OCI-LY1 (cell line): ENCODE data around the gene TAX1BP1.

Experiments used
- CTCF ChIP-seq: fragments of 200-600 bp; sonication (generic), shearing (Covaris generic); IDR thresholded peaks from 2 replicates; pipeline ENCODE4 v1.5.1; 2017; ENCODE audit warnings: mild to moderate bottlenecking, antibody characterized with exemption, low read length, moderate library complexity, mixed read lengths
- EZH2 ChIP-seq: fragments of 200-600 bp; sonication (generic), shearing (Covaris generic); IDR thresholded peaks from 2 replicates; pipeline ENCODE4 v1.8.0; 2017; ENCODE audit warnings: borderline replicate concordance, mixed run types, mild to moderate bottlenecking, antibody characterized with exemption, low read length, moderate library complexity, mixed read lengths

GRCh38 chr7:27735831-27736230 is 4.1 kb upstream of the TAX1BP1 start:
- TF ChIP-seq CTCF (no peak), EZH2 (no peak)
